Mesenchymal stem cell (in vitro differentiated cells and primary cell): ENCODE data around the gene RTEL1.

Experiments
- DNase-seq: peaks from one replicate; pipeline ENCODE4 v3.0.0-alpha.2; 2013
- H2AFZ ChIP-seq: one replicate; pipeline ENCODE4 v1.6.1; 2013; ENCODE audit warnings: low read depth, mild to moderate bottlenecking, control low read depth, inconsistent platforms, low read length, moderate library complexity
- H2AK5ac ChIP-seq: 2 replicates; pipeline ENCODE4 v1.6.1; 2013; ENCODE audit warnings: low read length, moderate library complexity, mild to moderate bottlenecking, inconsistent platforms; ENCODE audit not compliant: severe bottlenecking
- H2BK120ac ChIP-seq: one replicate; pipeline ENCODE4 v1.6.1; 2013; ENCODE audit warnings: low read depth, mild to moderate bottlenecking, inconsistent platforms, low read length, moderate library complexity
- H2BK12ac ChIP-seq, 2 experiments: one replicate each; pipeline ENCODE4 v1.6.1; 2013; ENCODE audit warnings: inconsistent platforms in 2 of 2, low read length in 2 of 2, mild to moderate bottlenecking in 2 of 2, moderate library complexity in 2 of 2, control low read depth in 1 of 2
- H2BK15ac ChIP-seq: one replicate; pipeline ENCODE4 v1.6.1; 2013; ENCODE audit warnings: mild to moderate bottlenecking, low read depth, inconsistent platforms; ENCODE audit not compliant: poor library complexity, severe bottlenecking
- H2BK5ac ChIP-seq: 2 replicates; pipeline ENCODE4 v1.6.1; 2013; ENCODE audit warnings: low read depth, mild to moderate bottlenecking, low read length, control low read depth, inconsistent platforms; ENCODE audit not compliant: poor library complexity, severe bottlenecking
- H3K14ac ChIP-seq, 2 experiments: one replicate each; pipeline ENCODE4 v1.6.1; 2013; ENCODE audit warnings: inconsistent platforms in 2 of 2, low read length in 2 of 2, control low read depth in 1 of 2, mild to moderate bottlenecking in 1 of 2, moderate library complexity in 1 of 2
- H3K18ac ChIP-seq, 2 experiments: one replicate each; pipeline ENCODE4 v1.6.1; 2013; ENCODE audit warnings: inconsistent platforms in 2 of 2, low read length in 2 of 2, control low read depth in 1 of 2, low read depth in 1 of 2, mild to moderate bottlenecking in 1 of 2
- H3K23ac ChIP-seq, 2 experiments: one replicate each; pipeline ENCODE4 v1.6.1; 2013; ENCODE audit warnings: inconsistent platforms in 2 of 2, low read length in 2 of 2, mild to moderate bottlenecking in 2 of 2, moderate library complexity in 2 of 2, control low read depth in 1 of 2
- H3K27ac ChIP-seq: 2 replicates; pipeline ENCODE4 v1.5.1; 2013; ENCODE audit warnings: mild to moderate bottlenecking, moderate library complexity, low read length, control low read depth, inconsistent platforms; ENCODE audit not compliant: poor library complexity, severe bottlenecking
- H3K27me3 ChIP-seq, 2 experiments: 2 replicates each; pipeline versions ENCODE4 v1.6.1 to v1.7.0; 2013; ENCODE audit warnings: low read length in 2 of 2, mild to moderate bottlenecking in 2 of 2, moderate library complexity in 2 of 2, control low read depth in 1 of 2, inconsistent platforms in 1 of 2; ENCODE audit not compliant: control insufficient read depth in 1 of 2, insufficient read depth in 1 of 2
- H3K36me3 ChIP-seq, 2 experiments: 2 replicates each; pipeline versions ENCODE4 v1.6.1 to v1.7.0; 2013; ENCODE audit warnings: low read length in 2 of 2, control low read depth in 1 of 2, inconsistent platforms in 1 of 2, low read depth in 1 of 2, mild to moderate bottlenecking in 1 of 2; ENCODE audit not compliant: insufficient read depth in 2 of 2, control insufficient read depth in 1 of 2
- H3K4ac ChIP-seq, 2 experiments: one replicate each; pipeline ENCODE4 v1.6.1; 2013; ENCODE audit warnings: inconsistent platforms in 2 of 2, low read length in 2 of 2, mild to moderate bottlenecking in 2 of 2, moderate library complexity in 2 of 2, control low read depth in 1 of 2, low read depth in 1 of 2
- H3K4me1 ChIP-seq: 2 replicates; pipeline ENCODE4 v1.6.1; 2013; ENCODE audit warnings: low read depth, low read length, control low read depth; ENCODE audit not compliant: control insufficient read depth, insufficient read depth
- H3K4me2 ChIP-seq: 2 replicates; pipeline ENCODE4 v1.6.1; 2013; ENCODE audit warnings: low read length, mild to moderate bottlenecking, inconsistent platforms; ENCODE audit not compliant: poor library complexity, severe bottlenecking
- H3K4me3 ChIP-seq, 2 experiments: 2 replicates each; pipeline versions ENCODE4 v1.5.1 to v1.7.0; 2013; ENCODE audit warnings: low read length in 2 of 2, mild to moderate bottlenecking in 2 of 2, control low read depth in 1 of 2, low read depth in 1 of 2; ENCODE audit not compliant: insufficient read depth in 1 of 2
- H3K79me1 ChIP-seq: replicated peaks from 2 replicates; pipeline ENCODE4 v1.6.1; 2013; ENCODE audit warnings: mild to moderate bottlenecking, control low read depth, low read length, inconsistent platforms; ENCODE audit not compliant: poor library complexity, severe bottlenecking
- H3K9ac ChIP-seq: 2 replicates; pipeline ENCODE4 v1.7.0; 2013; ENCODE audit warnings: mild to moderate bottlenecking, low read length, moderate library complexity
- H3K9me3 ChIP-seq: 2 replicates; pipeline ENCODE4 v1.7.0; 2013; ENCODE audit warnings: mild to moderate bottlenecking, low read length; ENCODE audit not compliant: control insufficient read depth
- H4K8ac ChIP-seq: one replicate; pipeline ENCODE4 v1.6.1; 2013; ENCODE audit warnings: inconsistent platforms, mild to moderate bottlenecking, low read length, moderate library complexity
- H4K91ac ChIP-seq: one replicate; pipeline ENCODE4 v1.6.1; 2013; ENCODE audit warnings: mild to moderate bottlenecking, low read length, inconsistent platforms
- WGBS: methylation state at CpG from one replicate; pipeline ENCODE4 v1.1.7; 2013; ENCODE audit warnings: mixed read lengths; 5-methylcytosine and 5-hydroxymethylcytosine counted together

RTEL1 gene

DNA sequence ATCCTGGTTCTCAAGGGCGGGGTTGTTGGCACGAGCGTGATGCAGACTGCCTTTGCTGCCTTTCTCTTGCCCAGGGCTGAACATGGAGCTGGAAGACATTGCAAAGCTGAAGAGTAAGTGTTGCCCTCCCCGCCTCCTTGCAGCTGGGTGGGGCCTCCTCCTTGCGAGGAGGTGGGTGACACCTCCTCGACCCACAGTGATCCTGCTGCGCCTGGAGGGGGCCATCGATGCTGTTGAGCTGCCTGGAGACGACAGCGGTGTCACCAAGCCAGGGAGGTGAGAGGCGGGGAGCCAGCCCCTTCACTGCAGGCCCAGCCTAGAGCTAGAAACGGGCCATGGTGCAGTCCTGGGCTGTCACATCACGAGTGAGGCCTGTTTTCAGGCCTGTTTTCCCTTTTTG, 20.0 kb downstream of the RTEL1 start:
- H2BK5ac ChIP-seq, result no peak overlapping the region
- no peak for DNase-seq
- WGBS, result 93% methylated on average over 12 of the region's 13 CpGs

DNA sequence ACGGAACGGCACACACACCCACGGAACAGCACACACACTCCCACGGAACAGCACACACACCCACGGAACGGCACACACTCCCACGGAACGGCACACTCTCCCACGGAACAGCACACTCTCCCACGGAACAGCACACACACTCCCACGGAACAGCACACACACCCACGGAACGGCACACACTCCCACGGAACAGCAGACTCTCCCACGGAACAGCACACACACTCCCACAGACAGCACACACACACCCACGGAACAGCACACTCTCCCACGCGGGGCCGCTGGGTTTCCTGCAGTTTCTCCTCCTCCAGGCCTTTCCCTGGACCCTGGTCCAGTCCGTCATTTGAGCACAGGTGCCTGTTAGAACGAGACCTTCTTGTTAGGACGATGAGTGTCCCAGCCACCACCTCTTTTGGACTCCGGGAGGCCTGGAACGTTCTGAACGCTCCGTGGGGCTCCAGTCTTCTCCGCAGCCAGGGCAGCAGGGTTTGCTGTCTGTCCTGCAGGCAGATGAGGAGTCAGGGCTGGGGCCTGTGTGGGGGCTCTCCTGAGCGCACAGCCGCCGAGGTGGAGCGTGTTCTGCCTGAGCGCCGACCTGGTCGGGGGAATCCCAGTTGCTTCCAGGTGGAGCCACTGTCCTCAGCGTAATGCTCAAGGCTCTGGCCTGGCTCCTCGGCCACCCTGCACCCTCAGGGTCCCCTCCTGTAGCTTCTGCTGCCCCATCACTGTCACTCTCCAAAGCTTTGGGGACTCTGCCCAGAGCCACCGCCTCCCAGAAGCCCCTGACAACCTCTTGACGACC, 20.8 kb downstream of the RTEL1 start:
- 94% methylated on average over 38 of the region's 38 CpGs for WGBS
- Histone ChIP-seq H3K27ac (no peak overlapping the region), H3K14ac (no peak overlapping the region)

More for the DNA sequence above, 20.0 kb downstream of the RTEL1 start:
- Histone ChIP-seq H3K9ac (no peak overlapping the region), H3K4me1 (peaks cover 19% of the 10 kb centered on the region), H2AFZ (no peak overlapping the region), H3K23ac (no peak overlapping the region), H2BK15ac (no peak overlapping the region), H3K4me3 (no peak overlapping the region), H3K27me3 (no peaks in the 10 kb centered on the region), H2AK5ac (no peak overlapping the region), H4K91ac (no peak overlapping the region), H3K36me3 (peaks cover 60 to 72% of the 10 kb centered on the region in 2 experiments), H3K18ac (no peak overlapping the region), H3K4ac (no peak overlapping the region), H3K79me1 (peaks cover 1% of the 10 kb centered on the region), H2BK12ac (no peak overlapping the region), H2BK120ac (no peak overlapping the region), H4K8ac (no peak overlapping the region), H3K14ac (no peak overlapping the region), H3K27ac (no peak overlapping the region), H3K9me3 (no peaks in the 10 kb centered on the region), H3K4me2 (no peak overlapping the region)

DNA sequence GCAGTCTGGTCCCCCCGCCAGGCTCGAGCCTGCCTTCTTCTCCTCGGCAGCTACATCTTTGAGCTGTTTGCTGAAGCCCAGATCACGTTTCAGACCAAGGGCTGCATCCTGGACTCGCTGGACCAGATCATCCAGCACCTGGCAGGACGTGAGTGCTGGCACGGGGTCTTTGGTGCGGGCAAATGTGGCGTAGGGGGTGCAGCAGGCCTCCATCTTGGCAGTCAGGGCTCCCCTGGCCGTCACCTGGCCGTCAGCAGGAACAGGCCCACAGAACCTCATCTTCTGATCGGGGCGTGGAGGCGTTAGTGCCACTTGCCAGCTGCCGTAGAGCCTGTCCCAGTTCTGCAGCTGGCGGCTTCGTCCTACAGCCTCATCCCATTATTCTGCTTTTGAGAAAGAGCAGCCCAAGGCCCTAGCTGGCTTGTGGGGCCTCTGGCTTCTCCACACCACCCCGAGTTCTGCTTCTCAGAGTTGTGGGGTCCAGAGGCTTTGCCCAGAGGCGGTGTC, 21.7 kb downstream of the RTEL1 start:
- Histone ChIP-seq H3K79me1 (peaks cover 1% of the 10 kb centered on the region), H2BK12ac (peak overlapping the region in 1 of 2 experiments; percentile 11), H3K18ac (no peak overlapping the region), H4K8ac (no peak overlapping the region), H3K4me3 (no peak overlapping the region), H3K27ac (no peak overlapping the region), H2AFZ (no peak overlapping the region), H3K14ac (no peak overlapping the region), H2BK15ac (peak overlapping the region; percentile 46), H3K4me2 (no peak overlapping the region), H3K4me1 (peaks cover 25% of the 10 kb centered on the region), H3K23ac (no peak overlapping the region), H3K27me3 (no peaks in the 10 kb centered on the region), H3K9ac (no peak overlapping the region), H2AK5ac (peak overlapping the region; percentile 27), H2BK5ac (no peak overlapping the region), H3K36me3 (peaks cover 48 to 59% of the 10 kb centered on the region in 2 experiments), H3K4ac (no peak overlapping the region), H2BK120ac (no peak overlapping the region), H3K9me3 (no peaks in the 10 kb centered on the region), H4K91ac (peak overlapping the region; percentile 34)
- no peak for DNase-seq
- 96% methylated on average over 19 of the region's 19 CpGs for WGBS

More for the DNA sequence above, 20.8 kb downstream of the RTEL1 start:
- peaks cover 25% of the 10 kb centered on the region for H3K4me1 ChIP-seq
- H3K79me1 ChIP-seq, result peaks cover 1% of the 10 kb centered on the region
- H3K9ac ChIP-seq, result no peak overlapping the region
- no peak overlapping the region for H3K23ac ChIP-seq
- H3K9me3 ChIP-seq, result no peaks in the 10 kb centered on the region
- H2BK5ac ChIP-seq, result no peak overlapping the region
- DNase-seq, result no peak
- H4K8ac ChIP-seq, result no peak overlapping the region
- no peak overlapping the region for H2BK120ac ChIP-seq
- H3K27me3 ChIP-seq, result no peaks in the 10 kb centered on the region
- peaks cover 56 to 67% of the 10 kb centered on the region in 2 experiments for H3K36me3 ChIP-seq
- no peak overlapping the region for H3K4ac ChIP-seq
- no peak overlapping the region for H2AK5ac ChIP-seq
- H2BK12ac ChIP-seq, result no peak overlapping the region
- H3K4me3 ChIP-seq, result no peak overlapping the region
- no peak overlapping the region for H3K18ac ChIP-seq
- H3K4me2 ChIP-seq, result no peak overlapping the region
- H4K91ac ChIP-seq, result no peak overlapping the region
- no peak overlapping the region for H2AFZ ChIP-seq
- H2BK15ac ChIP-seq, result no peak overlapping the region

DNA sequence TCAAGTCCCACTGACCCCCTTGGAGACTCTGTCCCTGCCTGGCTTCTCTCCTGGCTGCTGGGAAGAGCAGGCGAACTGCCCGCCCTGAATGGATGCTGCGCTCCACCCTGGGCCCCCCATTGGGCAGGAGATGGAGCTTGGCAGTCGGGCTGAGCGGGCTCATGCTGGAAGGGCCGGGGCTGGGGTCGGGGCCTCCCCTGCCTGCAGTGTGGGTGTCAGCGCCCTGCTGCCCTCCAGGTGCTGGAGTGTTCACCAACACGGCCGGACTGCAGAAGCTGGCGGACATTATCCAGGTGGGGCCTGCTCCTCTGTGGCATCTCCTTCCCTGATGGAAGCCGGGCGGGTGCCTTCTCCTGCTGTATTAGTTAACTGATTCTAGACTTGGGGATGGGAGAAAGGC, 22.3 kb downstream of the RTEL1 start:
- peak overlapping the region in 1 of 2 experiments; percentile 30 for H2BK12ac ChIP-seq
- no peak overlapping the region for H3K4me2 ChIP-seq
- peaks cover 44 to 56% of the 10 kb centered on the region in 2 experiments for H3K36me3 ChIP-seq
- H2AK5ac ChIP-seq, result no peak overlapping the region
- no peak for DNase-seq
- H3K9me3 ChIP-seq, result no peaks in the 10 kb centered on the region
- WGBS, result 96% methylated on average over 12 of the region's 13 CpGs
- no peak overlapping the region for H4K91ac ChIP-seq
- H3K4ac ChIP-seq, result no peak overlapping the region
- no peak overlapping the region for H3K9ac ChIP-seq
- no peak overlapping the region for H3K23ac ChIP-seq
- H2BK5ac ChIP-seq, result no peak overlapping the region
- H3K27ac ChIP-seq, result no peak overlapping the region
- peak overlapping the region; percentile 37 for H2BK15ac ChIP-seq
- peaks cover 27% of the 10 kb centered on the region for H3K4me1 ChIP-seq
- H3K27me3 ChIP-seq, result no peaks in the 10 kb centered on the region
- H2AFZ ChIP-seq, result no peak overlapping the region
- no peak overlapping the region for H3K18ac ChIP-seq
- peaks cover 3% of the 10 kb centered on the region for H3K79me1 ChIP-seq
- H2BK120ac ChIP-seq, result no peak overlapping the region
- no peak overlapping the region for H3K14ac ChIP-seq
- H3K4me3 ChIP-seq, result no peak overlapping the region
- H4K8ac ChIP-seq, result no peak overlapping the region
